Measurements from ENCODE around the gene STARD5.
"Not testable (repeated sequence)": the region's sequence is repeated elsewhere in the genome, so short reads cannot be mapped to it uniquely, and the experiment has no call there.

The STARD5 gene

GRCh38 chr15:81323944-81324881 lies at the start of gene STARD5:
TSS of gene STARD5 (minus strand) at chr15:81324141. CDS start at chr15:81324099, 42 bp downstream.
- peak; percentile 56 to 97 (median 94) for DNase-seq

GRCh38 chr15:81373176-81373575 lies 49.2 kb upstream of the STARD5 start:
- no peak for DNase-seq

- DNase-seq = no peak
Measured at GRCh38 chr15:81372575-81372974, 48.6 kb upstream of the STARD5 start.

GRCh38 chr15:81363718-81364500 lies 40.0 kb upstream of the STARD5 start:
- DNase-seq = no peak

- DNase-seq = no peak
Measured at GRCh38 chr15:81363276-81363675, 39.3 kb upstream of the STARD5 start.

- DNase-seq = no peak
Measured at GRCh38 chr15:81362790-81363189, 38.8 kb upstream of the STARD5 start.

GRCh38 chr15:81361891-81362290 lies 38.0 kb upstream of the STARD5 start:
- DNase-seq = no peak

GRCh38 chr15:81360491-81360890 lies 36.5 kb upstream of the STARD5 start:
- DNase-seq = no peak

GRCh38 chr15:81358248-81358647 lies 34.3 kb upstream of the STARD5 start:
- DNase-seq = peak in 1 of 14 donors; percentile 11

- no peak for DNase-seq
Measured at GRCh38 chr15:81357180-81357686, 33.3 kb upstream of the STARD5 start.

- no peak for DNase-seq
Measured at GRCh38 chr15:81356252-81356651, 32.3 kb upstream of the STARD5 start.

GRCh38 chr15:81351651-81352050 lies 27.7 kb upstream of the STARD5 start:
- DNase-seq = peak in 3 of 14 donors; percentile 14 to 96 (median 20)

- no peak for DNase-seq
Measured at GRCh38 chr15:81349271-81349670, 25.3 kb upstream of the STARD5 start.

- not testable (repeated sequence) for DNase-seq
Measured at GRCh38 chr15:81348691-81349090, 24.8 kb upstream of the STARD5 start.

- no peak for DNase-seq
Measured at GRCh38 chr15:81347910-81348309, 24.0 kb upstream of the STARD5 start.

GRCh38 chr15:81346611-81347010 lies 22.7 kb upstream of the STARD5 start:
- no peak for DNase-seq

GRCh38 chr15:81343371-81343770 lies 19.4 kb upstream of the STARD5 start:
- no peak for DNase-seq

GRCh38 chr15:81341351-81341750 lies 17.4 kb upstream of the STARD5 start:
- no peak for DNase-seq

- DNase-seq = no peak
Measured at GRCh38 chr15:81339851-81340250, 15.9 kb upstream of the STARD5 start.

- no peak for DNase-seq
Measured at GRCh38 chr15:81339321-81339720, 15.4 kb upstream of the STARD5 start.

- DNase-seq = no peak
Measured at GRCh38 chr15:81338170-81339007, 14.4 kb upstream of the STARD5 start.

GRCh38 chr15:81337713-81338157 lies 13.8 kb upstream of the STARD5 start:
- DNase-seq = no peak
